HG03103 (cell line): ENCODE results near the gene FARP1.

Experiments
- ATAC-seq: cut with Tn5 transposase; IDR thresholded peaks from one replicate; pipeline ENCODE4 v1.9.1; 2021; ENCODE audit warnings: low read depth; ENCODE audit not compliant: unreplicated experiment

Gene FARP1

DNA sequence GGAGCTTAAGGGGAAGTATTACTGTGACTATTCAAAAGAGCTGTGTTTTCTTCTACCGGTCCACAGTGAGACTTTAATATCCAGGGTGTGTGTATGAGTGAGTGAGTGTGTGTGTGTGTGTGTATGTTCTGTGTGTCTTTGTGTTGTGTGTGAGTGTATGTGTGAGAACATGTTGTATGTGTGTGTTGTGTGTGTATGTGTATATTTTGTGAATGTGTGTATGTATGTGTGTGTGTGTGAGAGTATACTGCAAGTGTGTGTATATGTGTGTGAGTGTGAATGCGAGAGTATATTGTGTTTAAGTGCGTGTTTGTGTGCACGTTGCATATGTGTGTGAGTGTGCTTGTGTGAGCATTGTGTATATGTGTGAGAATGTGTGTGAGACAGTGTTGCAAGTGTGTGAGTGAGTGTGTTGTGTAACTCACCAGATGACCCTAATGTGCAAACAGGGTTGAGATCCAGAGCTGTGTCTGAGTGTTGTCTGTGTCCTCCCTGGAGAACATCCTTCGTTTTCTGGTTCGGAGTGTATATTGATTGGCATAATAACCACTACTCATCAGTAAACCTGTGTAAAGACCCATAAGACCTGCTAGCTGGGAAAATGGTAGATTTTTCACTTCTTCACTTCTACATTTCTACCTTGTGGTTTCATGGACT, 135.3 kb downstream of the FARP1 start:
- ATAC-seq: no peak

DNA sequence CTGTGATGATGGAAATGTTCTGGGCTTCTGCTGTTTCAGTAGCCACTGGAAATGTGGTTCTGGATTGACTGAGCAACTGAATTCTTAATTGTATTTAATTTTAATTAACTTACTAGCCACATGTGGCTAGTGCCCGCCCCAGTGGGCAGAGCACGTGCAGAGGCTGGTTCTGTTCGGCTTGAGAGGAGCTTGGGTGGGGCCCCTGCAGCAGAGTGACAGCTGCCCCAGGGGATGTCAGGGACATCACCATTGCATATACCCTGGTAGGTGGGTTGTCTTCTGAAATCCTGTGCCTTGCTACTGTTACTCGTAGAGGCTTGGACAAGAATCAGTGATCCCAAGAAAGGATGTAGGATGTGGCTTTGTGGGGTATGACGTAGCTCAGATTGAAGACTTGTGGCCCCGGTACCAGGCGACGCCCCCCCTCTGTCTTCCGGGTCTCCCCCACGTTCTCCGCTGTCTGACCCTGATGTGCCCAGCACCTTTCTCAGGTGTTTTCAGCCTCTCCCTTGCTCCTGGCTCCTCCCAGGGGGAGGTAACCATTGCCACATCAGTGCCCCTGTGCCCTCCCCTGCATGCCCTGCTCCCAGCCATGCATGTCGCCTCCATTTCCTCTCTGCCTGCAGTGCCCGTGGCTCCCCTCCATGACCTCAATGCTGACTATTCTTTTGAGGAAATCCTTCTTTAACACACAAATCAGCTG, 136.7 kb downstream of the FARP1 start:
- no peak for ATAC-seq

DNA sequence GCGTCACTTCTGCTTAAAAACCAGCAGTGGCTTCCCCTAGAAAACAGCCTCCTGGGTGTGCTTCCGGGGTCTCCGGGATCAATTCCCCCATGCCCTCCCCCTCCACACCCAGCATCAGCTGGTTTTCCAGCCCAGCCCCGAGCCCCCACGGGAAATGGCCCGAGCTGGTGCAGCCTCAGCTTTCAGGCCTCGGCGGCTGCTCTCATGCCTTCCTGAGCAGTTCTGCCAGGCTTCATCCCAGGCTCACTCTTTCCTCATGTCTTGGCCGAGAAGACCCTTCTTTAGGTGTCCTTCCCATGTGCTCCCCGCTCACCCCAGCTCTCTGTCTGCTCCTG, 137.2 kb downstream of the FARP1 start:
- no peak for ATAC-seq

DNA sequence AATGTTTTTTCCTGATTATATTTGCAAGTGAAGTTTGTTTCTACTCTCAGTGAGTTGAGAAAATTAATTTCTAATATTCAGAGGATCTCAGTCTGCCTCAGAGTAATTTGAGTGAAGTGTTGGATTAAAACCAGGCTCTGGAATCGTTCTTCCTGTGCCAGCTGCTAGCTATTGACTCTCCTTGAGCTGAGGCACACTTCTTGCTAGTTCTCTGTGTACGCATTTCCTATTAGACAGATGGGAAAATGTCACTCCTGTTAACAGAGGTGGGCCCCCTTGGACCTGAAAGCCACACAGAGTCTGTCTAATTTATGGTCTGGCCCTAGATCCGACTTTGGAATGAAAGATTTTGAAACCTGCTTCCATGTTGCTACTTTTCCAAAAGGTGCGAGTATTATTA, 141.8 kb downstream of the FARP1 start:
- ATAC-seq: no peak

DNA sequence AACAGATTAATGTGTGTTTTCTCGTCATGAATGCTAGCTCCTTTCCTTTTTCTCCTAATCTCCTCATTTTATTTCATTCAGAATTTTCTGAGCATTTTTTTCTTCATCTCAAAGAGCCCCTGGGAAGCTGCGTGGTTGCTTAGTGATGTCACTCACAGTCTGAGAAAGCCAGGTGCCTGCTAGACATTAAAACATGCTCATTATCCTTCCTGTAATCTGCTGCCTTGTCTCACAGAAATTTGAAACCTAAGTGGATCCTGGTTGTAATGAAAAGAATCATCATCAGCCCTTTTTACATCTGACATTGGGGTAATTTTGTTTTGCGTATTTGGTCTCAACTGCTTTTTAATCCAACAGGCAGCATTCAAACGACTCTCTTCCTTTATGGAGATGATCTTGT, 142.4 kb downstream of the FARP1 start:
- ATAC-seq: no peak

DNA sequence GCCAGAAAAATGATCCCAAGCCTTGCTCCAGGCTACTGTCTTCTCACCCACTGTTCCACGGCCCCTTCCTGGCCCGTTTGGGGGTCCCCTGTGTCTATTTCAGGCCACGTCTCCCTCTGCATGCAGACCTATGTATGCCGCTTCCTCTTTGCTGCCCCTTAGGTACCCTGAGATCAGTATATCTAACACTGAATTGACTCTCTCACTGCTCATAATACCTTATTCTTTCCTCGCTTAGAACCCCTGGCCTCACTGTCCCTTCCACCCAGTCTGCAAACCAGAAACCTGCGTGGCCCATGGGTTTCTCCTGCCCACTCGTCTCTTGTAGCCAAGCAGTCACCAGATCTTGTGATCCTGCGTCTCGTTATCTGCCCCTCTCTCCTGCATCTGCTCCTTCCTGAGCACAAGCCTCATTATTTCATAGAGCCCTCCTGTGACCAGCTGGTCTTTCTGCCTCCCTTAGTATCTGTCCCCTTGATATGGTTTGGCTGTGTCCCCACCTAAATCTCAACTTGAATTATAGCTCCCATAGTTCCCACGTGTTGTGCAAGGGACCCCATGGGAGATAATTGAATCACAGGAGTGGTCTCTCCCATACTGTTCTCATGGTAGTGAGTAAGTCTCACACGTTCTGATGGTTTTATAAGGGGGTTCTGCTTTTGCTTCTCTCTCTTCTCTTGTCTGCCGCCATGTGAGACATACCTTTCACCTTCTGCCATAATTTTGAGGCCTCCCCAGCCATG, 143.1 kb downstream of the FARP1 start:
- no peak for ATAC-seq

DNA sequence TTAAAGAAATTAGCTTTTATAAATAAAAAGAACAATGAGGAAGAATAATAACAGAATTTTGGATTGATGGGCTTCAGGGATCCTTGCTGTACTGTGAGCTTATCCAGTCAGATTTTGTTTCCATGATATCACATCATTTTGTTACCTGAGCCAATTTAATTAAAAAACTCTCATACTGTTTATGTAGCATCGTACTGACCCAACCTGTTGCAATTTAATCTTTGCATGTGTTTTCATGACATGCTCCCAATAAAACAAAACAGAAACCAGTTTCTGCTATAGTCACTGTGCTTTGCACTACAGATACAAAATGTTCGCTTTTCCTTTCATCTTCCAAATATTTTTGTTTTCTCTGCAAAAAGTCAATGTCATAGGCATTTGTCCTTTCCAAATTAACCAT, 143.9 kb downstream of the FARP1 start:
- ATAC-seq: no peak

DNA sequence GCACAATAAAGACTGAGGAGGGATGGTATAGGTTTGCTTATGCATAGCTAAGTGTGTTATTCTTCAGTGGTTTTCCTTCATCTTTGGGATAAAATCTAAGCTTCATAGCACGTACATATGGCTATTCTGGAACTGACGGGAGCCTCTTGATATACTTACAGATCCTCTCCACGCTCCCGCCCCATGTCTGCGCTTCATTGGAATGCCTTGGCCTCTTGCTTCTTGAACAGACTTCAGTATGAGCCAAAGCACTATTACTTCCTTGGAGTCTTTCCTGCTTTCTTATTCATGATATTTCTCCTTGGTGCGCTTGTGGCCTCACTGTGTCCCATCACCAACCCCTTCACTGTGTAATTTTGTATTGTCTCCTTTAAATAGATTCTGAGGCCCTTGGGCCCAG, 145.3 kb downstream of the FARP1 start:
- no peak for ATAC-seq

DNA sequence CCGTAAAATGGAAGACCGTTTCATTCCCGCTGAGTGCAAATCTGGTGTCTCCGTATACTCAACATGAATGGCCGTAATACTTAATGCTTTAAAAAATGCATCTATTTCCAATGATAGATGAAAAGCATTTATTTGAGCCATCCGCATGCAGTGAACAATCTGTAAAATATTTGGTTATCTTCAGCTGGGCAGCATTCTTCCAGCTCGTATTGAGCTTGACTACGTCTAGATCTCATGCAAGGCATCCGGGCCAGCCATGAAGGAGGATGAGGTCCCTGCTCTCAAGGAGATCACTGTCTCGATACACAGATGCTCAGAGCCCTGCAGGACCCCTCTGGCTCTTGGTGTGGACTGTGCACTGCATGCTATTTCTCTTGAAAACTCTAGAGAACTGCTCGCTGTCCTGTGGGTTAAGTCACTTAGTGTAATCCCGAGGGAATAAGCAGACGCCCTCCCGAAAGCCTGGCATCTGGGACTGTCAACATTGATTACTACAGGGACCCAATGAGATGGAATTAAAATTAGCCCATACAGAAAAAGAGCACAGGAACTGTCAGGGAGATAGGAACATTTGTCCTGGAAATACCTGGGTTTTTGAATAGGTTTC, 146.5 kb downstream of the FARP1 start:
- ATAC-seq: no peak

DNA sequence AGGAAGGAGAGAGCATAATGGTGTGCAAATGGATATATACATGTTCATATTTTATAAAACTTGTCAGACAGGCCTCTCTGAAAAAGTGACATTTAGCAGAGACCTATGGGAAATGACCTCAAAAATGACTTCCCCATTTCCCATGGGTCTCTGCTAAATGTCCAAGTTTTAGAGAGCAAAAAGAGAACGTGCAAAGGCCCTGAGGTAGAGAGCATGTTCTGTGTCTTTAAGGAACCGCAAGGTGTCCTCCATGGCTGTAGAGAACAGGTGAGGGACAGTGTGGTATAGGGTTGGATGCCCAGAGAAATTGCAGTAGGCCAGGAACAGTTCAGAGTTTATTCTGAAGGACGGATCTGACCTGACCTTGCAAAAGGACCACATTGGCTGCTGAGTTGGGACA, 147.4 kb downstream of the FARP1 start:
- ATAC-seq: no peak

DNA sequence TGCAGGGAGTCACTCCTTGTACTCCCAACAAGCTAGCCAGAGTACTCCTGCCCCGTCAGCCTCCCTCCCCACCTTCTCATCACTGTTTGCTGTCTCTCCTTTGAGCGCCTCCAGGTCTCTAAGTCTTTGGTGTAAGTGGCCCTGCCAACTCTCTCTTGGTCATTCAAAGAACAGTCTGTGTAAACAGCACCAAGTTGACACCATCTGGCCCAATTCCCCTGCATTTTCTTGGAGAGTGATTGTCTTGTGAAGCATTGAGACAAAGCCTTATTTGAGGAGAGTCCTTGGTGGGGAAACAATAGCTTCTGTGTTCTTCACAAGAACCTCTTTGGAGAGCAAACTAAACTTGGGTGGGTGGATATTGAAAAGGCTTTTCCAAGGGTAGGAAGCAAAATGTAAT, 148.8 kb downstream of the FARP1 start:
- no peak for ATAC-seq

DNA sequence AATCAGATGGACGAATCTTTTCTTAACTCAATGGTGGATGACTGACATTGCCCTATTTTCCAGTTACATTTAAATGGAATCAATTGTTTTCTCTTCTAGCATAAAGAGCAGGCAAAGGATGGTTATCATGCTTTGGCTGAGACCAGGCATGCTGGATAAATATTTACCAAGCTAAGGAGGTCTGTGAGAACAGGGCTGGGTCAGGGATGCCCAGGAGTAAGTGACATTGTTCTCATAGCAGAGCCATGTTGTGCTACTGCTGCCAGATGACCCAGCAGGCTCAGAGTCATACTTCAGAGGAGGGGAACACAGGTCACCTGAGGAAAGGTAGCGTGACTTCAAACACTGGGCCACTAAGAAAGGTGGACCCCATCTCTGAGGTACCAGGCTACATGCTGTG, 150.2 kb downstream of the FARP1 start:
- no peak for ATAC-seq

DNA sequence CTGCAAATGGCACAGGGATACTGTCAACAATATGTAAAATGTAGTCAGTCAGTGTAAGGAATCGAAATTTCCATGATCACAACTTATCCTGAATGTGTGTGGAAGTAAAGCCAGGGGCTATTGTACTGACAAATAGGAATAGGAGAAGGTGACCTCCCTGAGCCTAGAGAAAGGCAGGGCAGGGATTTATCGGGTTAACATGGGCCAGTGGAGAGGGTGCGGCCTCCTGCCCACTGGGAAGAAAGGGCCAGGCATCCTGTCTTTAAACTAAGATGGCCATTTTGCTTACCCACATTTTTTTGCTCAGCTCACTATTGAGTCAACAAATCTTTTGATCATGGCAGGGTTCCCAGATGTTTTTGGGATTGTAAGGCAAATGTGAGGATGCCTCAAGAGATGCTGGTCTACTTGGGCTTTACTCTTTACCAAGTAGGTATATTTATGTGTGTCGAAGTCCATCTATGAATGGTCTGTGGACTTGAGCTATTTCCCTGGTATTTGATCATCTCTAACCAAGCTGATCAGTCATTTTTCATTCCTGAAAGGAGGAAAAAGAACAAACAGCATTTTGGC, 150.8 kb downstream of the FARP1 start:
- no peak for ATAC-seq

DNA sequence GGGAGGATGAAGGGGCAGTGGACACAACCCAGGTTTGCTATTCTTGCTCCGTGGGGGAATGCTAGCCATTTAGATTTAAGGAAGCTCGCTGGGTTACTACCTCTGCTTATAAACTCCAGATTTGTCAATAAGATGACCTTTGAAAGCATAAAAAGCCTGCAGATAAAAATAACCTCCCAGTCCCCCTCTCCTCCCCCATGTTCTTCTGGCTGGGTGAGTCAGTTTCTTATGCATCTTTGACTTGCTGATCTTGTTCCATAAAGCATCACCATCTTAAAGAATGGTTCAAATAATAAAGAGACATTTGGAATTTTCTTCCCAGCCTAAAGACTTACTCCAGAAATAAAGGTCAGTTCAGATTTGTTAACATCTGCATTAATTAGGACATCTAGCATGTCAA, 152.5 kb downstream of the FARP1 start:
- no peak for ATAC-seq

DNA sequence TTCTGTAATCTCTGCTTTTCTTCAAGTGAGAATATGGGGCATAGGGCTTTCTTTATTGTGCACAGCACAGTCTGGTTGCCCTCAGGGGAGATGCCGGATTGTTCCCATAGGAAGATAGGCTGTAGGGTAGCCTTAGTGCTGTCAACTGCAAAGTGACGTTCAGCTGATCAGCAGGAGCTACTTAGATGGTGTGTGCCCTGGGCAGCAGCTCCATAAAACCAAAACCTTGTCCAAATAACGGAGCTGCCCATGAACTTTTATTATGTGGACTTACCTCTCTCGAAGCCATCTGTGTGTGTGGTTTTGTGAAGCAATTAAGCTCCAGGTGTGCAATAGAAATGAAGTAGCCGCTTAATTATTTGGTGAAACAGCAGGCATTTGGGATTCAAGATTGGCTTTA, 154.2 kb downstream of the FARP1 start:
- no peak for ATAC-seq

DNA sequence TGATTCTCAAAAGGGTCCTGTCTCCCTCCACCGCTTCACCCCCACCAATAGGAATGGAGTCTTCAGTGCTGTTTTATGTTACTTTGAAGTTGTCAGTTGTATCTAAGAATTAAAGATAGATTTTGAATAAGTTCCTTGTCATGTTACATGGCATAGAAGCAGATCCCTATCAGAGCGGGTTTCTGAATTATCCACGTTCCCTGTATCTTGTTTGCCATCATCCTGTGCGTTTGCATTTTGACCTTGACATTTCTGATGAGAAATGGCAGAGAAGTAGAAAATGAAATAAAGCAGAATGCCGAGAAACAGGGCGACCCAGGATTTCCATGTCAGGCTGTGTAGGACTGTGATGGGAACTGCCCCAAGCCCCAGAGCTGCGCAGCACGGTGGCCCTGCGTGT, 154.9 kb downstream of the FARP1 start:
- ATAC-seq: no peak

DNA sequence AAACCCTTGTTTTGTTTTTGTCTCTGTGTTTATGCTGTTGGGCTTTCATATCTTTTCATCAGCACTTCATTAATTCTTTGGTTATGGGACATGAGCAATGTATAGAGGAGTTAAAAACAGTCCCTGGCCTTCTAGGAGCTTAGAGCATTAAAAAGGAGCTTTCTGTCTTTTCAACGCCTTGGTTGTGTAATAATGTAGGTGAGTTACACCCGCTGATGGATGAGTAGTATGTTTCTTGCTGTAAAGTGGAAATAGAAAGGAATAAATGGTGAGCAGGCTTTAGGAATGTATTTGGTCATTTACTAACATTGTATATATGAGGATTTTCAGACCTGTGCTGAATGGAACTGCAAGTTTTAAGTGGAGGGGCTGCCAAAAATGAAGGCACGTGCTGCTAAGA, 155.7 kb downstream of the FARP1 start:
- ATAC-seq: no peak

DNA sequence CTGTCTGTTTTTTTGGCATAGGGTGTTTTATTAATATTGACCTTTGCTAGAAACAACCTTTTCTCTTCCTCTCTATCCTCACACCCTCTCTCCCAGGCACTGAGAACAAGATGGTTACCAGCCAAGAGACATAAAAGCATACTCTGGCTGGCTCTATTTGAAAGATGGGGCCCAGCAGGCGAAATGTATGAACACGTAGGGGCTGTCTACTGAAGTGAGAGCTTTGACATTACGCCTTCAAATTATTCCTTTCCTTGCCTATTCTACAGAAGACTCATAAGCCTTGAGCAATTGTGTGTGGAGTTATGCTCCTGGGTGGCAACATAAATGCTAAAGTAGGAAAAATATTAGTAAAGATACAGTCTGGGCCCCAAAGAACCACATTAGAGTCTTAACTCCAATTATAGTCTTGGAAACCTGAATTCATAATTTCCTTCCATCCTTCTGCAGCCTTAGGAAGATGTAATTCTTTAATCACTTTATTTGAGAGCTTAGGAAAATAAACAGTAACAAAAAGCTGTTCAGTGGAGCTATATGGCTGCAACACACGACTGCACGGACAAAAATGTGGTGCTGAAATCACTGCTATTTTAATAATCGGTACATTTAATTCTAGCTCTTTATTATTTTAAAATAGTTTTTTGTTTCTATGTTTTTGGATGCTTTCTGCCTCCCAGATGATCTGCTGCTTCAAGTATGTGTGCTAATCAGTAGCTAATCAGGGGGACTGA, 156.5 kb downstream of the FARP1 start:
- ATAC-seq: no peak

DNA sequence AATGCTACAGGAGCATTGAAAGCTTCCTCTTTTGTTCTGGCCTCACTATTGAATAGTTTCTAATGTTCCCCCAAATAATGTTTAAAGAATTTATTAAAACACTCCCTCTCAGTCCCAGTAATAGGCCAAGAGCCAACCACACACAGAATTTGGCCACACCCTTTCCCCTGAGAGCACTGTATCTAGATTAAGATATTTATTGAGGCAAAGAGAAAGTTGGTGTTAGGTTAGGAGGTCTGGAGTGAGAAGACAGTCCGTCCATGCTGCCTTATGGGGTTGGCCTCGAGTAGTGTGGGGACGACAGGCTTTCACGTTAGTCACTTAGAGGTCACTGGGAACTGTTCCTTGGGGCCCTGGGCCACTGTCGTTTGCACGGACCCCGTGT, 157.1 kb downstream of the FARP1 start:
- no peak for ATAC-seq

DNA sequence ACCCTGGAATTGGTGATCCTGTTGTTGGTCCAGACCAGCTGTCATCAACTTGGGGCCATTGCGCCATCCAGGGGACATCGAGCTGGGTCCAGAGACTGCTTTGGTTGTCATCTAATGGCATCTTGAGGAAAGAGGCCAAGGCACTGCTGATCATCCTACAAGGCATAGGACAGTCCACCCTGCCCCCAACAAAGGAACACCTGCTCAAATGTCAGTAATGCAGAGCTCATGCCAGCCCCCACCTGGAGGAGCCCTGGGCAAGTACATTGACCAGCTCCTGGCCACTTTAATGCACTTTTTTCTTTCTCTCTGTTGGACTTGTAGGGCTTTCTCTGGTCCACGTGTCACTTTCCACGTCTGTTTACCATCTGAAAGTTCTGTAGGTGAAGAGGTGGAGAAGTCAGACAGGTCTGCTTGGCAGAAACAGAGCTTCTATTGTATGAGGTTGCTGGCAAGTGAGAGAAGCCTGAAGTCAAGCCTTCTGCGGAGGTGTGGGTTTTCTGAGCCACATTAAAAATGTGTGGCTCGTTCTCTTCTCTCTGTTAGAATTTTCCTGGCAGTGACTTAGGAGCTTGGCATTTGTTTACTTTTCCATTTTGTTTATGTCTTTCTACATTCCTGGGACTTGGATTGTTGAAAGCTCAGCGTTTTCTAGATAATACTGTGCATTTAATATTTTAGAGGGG, 158.2 kb downstream of the FARP1 start:
- ATAC-seq: no peak
